GM12801 (cell line): Measurements from ENCODE around the gene ARL2.

Experiments
- CTCF ChIP-seq: IDR thresholded peaks from one replicate; pipeline ENCODE4 v1.5.1; 2011; ENCODE audit warnings: control low read depth; ENCODE audit not compliant: insufficient read length; ENCODE audit errors: extremely low read depth

Gene ARL2

GRCh38 chr11:65014726-65015227 is 817 bp downstream of the ARL2 start:
- no peak for TF ChIP-seq CTCF

- no peak for TF ChIP-seq CTCF
Observed at GRCh38 chr11:65016705-65017104, 2.7 kb downstream of the ARL2 start.

- no peak for TF ChIP-seq CTCF
Observed at GRCh38 chr11:65017937-65018336, 4.0 kb downstream of the ARL2 start.

GRCh38 chr11:65019824-65020223 is 5.9 kb downstream of the ARL2 start:
- no peak for TF ChIP-seq CTCF

DNA sequence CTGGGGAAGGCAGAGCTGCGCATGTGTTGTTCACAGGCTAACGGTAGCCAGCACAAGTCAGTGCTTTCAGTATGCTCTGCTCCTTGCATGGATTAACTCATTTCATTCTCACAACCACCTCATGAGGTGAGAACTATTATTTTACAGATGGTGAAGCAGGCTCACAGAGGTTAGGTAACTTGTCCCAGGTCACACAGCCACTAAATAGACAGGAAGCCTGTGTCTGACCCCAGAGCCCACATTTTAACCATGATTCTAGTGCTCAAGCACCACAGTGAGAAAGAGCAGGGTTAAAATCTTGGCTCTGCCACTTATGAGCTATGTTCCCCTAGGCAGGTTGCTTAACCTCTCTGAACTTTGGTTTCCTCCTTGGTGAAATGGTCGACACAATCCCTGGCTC is 7.0 kb downstream of the ARL2 start:
- TF ChIP-seq CTCF = no peak

GRCh38 chr11:65021509-65021908 is 7.5 kb downstream of the ARL2 start:
- TF ChIP-seq CTCF = no peak

DNA sequence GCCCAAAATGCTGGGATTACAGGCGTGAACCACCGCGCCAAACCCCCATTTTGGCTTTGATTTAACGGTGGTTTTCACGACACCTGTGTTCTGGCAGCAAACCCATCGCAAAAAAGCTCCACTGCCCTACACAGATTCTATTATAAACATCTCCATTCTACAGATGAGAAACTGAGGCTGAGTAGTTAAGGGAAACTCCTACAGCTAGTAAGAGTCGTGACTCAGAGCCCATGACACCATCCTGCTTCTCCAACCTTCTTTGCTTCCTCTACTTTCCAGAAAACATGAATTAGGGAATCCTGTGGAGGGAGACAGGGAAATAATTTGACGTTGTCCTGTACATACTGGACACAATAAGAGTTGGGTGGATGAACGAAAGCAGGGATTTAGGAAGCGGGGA is 12.8 kb downstream of the ARL2 start:
- no peak for TF ChIP-seq CTCF
